Nephron progenitor cell (in vitro differentiated cells): ENCODE measurements around the gene OR4C45.
"Not testable (repeated sequence)": the region's sequence is repeated elsewhere in the genome, so short reads cannot be mapped to it uniquely, and the experiment has no call there.

Source experiments
- DNase-seq: peaks from one replicate; pipeline ENCODE4 v3.0.0; 2021
- H3K27ac Mint-ChIP-seq: 2 replicates; pipeline ENCODE4 v1.8.0; 2021; ENCODE audit warnings: mild to moderate bottlenecking, moderate library complexity, mixed read lengths
- H3K27me3 Mint-ChIP-seq: 2 replicates; pipeline ENCODE4 v1.8.0; 2021; ENCODE audit warnings: mild to moderate bottlenecking, low read depth, mixed read lengths; ENCODE audit not compliant: poor library complexity
- H3K36me3 Mint-ChIP-seq: 2 replicates; pipeline ENCODE4 v1.8.0; 2021; ENCODE audit warnings: low read depth, mixed read lengths
- H3K4me1 Mint-ChIP-seq: 2 replicates; pipeline ENCODE4 v1.8.0; 2021; ENCODE audit warnings: mixed read lengths
- H3K4me3 Mint-ChIP-seq: 2 replicates; pipeline ENCODE4 v1.8.0; 2021; ENCODE audit warnings: mild to moderate bottlenecking, moderate library complexity, mixed read lengths
- H3K9me3 Mint-ChIP-seq: 2 replicates; pipeline ENCODE4 v1.8.0; 2021; ENCODE audit warnings: mild to moderate bottlenecking, moderate library complexity, mixed read lengths
- CTCF ChIP-seq: fragments of 200-600 bp; sonication (generic); IDR thresholded peaks from 2 replicates; pipeline ENCODE4 v1.5.0; 2021; ENCODE audit warnings: antibody characterized with exemption

OR4C45 gene

GRCh38 chr11:50075856-50076255 is 43.2 kb downstream of the OR4C45 start:
- H3K9me3 Mint-ChIP-seq: peaks cover 98% of the 10 kb centered on the region
- no peak overlapping the region for H3K4me3 Mint-ChIP-seq
- no peak overlapping the region for H3K27ac Mint-ChIP-seq
- DNase-seq: no peak
- peaks cover 2% of the 10 kb centered on the region for H3K27me3 Mint-ChIP-seq
- H3K36me3 Mint-ChIP-seq: peaks cover 34% of the 10 kb centered on the region
- no peaks in the 10 kb centered on the region for H3K4me1 Mint-ChIP-seq
- no peak for TF ChIP-seq CTCF

DNA sequence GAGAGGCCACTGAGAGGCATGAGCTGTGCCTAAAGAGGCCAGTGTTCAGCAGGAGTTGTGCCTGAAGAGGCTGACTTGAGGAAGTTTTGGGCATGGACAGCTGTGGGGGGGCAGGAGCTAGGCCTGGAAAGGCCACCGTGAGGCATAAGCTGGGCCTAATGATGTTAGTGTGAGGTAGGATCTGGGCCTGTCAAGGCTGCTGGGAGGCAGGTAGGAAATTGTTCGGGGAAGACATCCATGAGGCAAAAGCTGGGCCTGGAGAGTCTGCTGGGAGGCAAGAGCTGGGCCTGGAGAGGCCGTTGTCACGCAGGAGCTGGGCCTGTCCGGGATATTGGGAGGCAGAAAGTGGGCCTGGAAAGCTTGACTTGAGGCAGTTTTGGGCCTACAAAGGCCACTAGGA is 44.9 kb downstream of the OR4C45 start:
- Mint-ChIP-seq H3K27ac (no peak overlapping the region), H3K27me3 (peaks cover 2% of the 10 kb centered on the region), H3K4me1 (no peaks in the 10 kb centered on the region), H3K36me3 (peaks cover 28% of the 10 kb centered on the region), H3K4me3 (no peak overlapping the region), H3K9me3 (peaks cover 93% of the 10 kb centered on the region)
- no peak for TF ChIP-seq CTCF
- no peak for DNase-seq

DNA sequence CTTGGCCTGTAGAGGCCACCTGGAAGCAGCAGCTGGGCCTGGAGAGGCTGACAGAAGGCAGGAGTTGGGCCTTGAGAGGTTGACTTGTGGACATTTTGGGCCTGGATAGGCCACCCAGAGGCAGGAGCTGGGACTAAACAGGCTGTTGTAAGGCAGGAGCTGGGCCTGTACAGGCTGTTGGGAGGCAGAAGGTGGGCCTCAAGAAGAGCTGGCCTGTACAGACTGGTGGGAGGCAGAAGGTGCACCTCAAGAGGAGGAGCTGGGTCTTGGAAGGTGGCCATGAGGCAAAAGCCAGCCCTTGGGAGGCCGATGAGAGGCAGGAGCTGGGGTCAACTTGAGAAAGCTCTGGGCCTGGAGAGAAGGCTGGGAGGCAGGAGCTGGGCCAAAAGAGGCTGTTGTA is 45.3 kb downstream of the OR4C45 start:
- peaks cover 2% of the 10 kb centered on the region for H3K27me3 Mint-ChIP-seq
- no peak overlapping the region for H3K27ac Mint-ChIP-seq
- no peak for TF ChIP-seq CTCF
- H3K4me1 Mint-ChIP-seq: no peaks in the 10 kb centered on the region
- no peak for DNase-seq
- H3K36me3 Mint-ChIP-seq: peaks cover 26% of the 10 kb centered on the region
- peaks cover 93% of the 10 kb centered on the region for H3K9me3 Mint-ChIP-seq
- H3K4me3 Mint-ChIP-seq: no peak overlapping the region

DNA sequence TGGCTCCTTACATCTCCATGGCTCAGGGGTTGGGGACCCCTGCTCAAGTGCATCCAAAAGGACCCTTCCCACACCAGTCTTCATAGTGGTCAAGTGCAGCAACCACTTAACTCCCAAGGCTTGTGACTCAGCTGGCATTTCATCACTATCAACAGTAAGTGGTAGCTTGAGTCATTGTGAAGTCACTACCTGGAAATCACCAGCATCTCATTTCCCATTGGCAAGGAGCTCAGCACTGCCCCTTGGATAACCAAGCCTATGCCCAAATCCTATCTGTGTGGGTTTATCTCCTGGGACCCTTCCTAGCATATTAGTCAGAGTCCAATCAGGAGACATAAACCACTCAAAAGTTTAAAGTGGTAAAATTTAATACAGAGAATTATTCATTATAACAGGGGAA is 46.3 kb downstream of the OR4C45 start:
- H3K27me3 Mint-ChIP-seq, H3K4me3 Mint-ChIP-seq, H3K27ac Mint-ChIP-seq, H3K4me1 Mint-ChIP-seq, DNase-seq: not testable (repeated sequence)
- Mint-ChIP-seq H3K9me3 (peaks cover 93% of the 10 kb centered on the region), H3K36me3 (peaks cover 19% of the 10 kb centered on the region)

DNA sequence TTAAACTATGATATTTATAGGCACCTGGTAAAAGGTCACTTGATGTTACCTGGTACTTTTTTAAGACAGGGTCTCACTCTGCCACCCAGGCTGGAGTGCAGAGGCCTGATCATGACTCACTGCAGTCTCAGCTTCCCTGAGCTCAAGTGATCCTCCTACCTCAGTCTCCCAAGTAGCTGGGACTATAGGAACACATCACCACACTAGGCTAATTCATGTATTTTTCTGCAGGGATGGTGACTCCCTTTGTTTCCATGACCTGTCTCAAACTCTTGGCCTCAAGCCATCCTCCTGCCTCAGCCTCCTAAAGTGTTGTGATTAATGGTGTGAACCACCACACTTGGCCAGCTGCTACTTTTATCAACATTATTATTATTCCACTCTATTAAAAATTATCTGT is 47.6 kb downstream of the OR4C45 start:
- H3K27me3 Mint-ChIP-seq: peaks cover 2% of the 10 kb centered on the region
- no peak overlapping the region for H3K4me3 Mint-ChIP-seq
- peaks cover 93% of the 10 kb centered on the region for H3K9me3 Mint-ChIP-seq
- TF ChIP-seq CTCF: no peak
- H3K27ac Mint-ChIP-seq: no peak overlapping the region
- DNase-seq: no peak
- no peaks in the 10 kb centered on the region for H3K4me1 Mint-ChIP-seq
- peaks cover 13% of the 10 kb centered on the region for H3K36me3 Mint-ChIP-seq
